HG02970 (cell line): ENCODE measurements around the gene CAMK2N1.

ENCODE experiments used
- ATAC-seq: cut with Tn5 transposase; IDR thresholded peaks from one replicate; pipeline ENCODE4 v1.9.1; 2021; ENCODE audit warnings: mild to moderate bottlenecking, moderate library complexity, moderate number of reproducible peaks; ENCODE audit not compliant: unreplicated experiment, low FRiP score

CAMK2N1 gene

GRCh38 chr1:20448671-20449071 lies 37.3 kb downstream of the CAMK2N1 start:
- no peak for ATAC-seq

DNA sequence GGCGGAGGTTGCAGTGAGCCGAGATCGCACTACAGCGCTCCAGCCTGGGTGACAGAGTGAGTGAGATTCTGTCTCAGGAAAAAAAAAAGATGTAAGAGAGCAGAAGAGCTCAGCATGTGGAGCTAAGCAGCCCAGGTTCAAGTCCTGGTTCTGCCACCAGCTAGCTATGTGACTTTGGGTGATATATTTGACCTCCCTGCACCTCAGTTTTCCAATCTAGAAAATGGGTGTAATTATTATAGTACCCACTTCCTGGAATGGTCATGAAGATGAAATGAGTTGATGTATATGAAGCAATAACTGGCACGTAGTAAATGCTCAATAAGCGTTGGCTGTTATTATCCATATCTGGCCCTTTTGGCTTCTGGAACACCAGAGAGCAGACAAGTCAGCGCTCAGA lies 38.2 kb downstream of the CAMK2N1 start:
- no peak for ATAC-seq

- ATAC-seq, result no peak
These were observed 39.2 kb downstream of the CAMK2N1 start for GRCh38 chr1:20446796-20447195.

DNA sequence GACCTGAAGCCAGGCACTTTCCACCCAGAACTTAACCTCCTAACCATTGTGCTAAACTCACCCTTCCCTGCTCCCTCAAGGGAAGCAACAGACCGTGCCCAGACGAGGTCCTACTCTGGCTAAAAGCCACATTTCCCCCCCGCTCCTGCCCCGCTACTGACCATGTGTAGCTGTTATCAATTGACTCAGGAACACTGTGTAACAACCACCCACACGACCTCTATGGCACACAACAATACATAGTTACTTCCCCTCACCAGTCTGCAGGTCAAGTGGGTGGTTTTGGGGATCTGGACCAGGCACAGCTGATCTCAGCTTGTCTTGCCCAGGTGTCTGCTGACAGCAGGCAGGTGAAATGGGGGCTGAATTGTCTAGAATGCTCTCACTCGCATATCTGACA lies 40.1 kb downstream of the CAMK2N1 start:
- ATAC-seq, result no peak

DNA sequence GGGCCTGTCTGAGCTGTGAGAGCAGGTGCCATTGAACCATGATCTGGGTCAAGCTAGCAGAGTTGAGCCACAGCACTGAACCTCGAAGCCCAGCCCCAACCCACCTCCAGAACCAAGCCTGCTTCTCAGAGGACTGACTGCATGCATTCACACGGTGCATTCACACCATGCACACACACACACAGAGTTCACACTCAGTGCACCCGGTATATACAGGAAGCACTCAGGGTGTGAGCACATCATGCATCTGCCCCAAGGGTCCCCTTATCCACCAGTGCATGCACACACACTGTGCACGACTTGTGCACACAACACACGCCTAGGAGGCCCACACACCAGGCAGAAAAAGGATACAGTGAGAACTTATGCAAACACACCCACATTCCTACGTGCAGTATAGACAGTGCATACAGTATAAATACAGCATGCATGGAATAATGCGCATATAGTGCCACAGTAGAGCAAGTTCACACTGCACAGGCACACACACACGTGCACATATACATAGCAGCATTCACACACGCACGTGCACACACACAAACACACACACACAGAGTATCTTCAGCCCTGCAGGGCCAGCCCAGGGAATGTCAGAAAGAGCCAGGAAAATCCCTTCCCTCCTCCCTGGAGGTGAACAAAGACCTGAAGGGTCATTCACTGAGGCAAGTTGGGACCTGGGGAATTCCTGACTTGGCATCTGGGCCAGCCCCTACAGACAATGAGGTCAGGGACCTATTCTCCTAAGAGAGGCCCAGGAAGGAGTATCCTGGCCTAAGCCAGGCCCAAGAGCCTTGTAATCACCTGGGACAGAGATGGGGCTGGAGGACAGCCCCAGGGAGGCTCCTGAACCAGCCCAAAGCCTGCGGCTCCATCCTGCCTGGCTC lies 42.1 kb downstream of the CAMK2N1 start:
- ATAC-seq, result no peak

DNA sequence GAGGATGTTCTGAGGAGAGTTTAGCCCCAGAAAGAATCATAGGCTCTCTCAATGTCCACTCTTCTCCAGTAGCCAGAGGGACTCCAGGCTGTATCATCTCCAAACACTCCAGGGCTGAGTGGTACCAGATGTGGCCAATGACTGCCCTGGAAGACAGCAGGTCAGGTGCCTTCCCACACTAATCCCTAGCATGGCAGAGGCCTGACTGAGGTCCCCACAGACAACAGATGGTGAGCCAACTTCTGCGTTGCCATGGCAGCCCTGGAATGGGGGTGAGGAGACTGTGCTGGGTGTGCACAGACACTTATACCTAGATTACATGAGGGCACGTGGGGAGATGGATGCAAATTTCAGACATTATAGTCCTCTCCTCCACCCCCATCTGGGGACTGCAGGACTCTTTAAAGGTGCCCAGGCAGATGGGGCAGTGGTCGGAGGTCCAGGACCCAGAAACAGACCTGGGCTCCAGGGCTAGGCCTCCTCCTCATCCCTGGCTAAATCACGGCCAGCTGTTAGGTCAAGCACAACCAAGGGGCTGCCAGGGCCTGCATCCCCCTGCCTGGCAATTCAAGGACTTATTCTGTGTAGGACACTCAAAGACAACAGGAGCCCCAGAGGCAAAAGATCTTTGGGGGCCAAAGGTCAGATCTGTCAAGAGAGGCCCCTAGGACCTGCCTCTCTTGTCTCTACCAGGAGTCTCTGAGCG lies 42.9 kb downstream of the CAMK2N1 start:
- no peak for ATAC-seq

GRCh38 chr1:20440785-20441200 lies 45.2 kb downstream of the CAMK2N1 start:
- no peak for ATAC-seq

- ATAC-seq, result no peak
These were observed 46.7 kb downstream of the CAMK2N1 start for GRCh38 chr1:20439282-20439681.

- no peak for ATAC-seq
These were observed 48.4 kb downstream of the CAMK2N1 start for GRCh38 chr1:20437640-20438039.

GRCh38 chr1:20432891-20433290 lies 53.1 kb downstream of the CAMK2N1 start:
- no peak for ATAC-seq
